ENCODE results near the gene CADPS2. TPM values are rescaled to one million over a fixed set of nuclear protein-coding genes. Genes with fewer than 3 reads are reported as not detected.

CADPS2 gene
- total and polyA plus RNA-seq, 5 donors from 2014 or later, result 0.07 TPM; not detected in 4

GRCh38 chr7:122520971-122521555 lies 365.2 kb downstream of the CADPS2 start:
- no peaks in the 10 kb centered on the region for H3K9me3 ChIP-seq (ENCODE audit: control insufficient read depth in 2 of 2, low read length in 2 of 2)
- Mint-ChIP-seq H3K4me1 (no peaks in the 10 kb centered on the region), H3K27ac (no peak overlapping the region), H3K9me3 (peaks cover 0 to 3% (median 0%) of the 10 kb centered on the region in 7 donors), H3K27me3 (no peaks in the 10 kb centered on the region), H3K4me3 (no peak overlapping the region), H3K36me3 (no peaks in the 10 kb centered on the region)
- ATAC-seq (ENCODE audit: low read depth in 2 of 2) (no peak), DNase-seq (no peak)
- no peak overlapping the region for H3K27ac ChIP-seq (ENCODE audit: insufficient read depth, low read length, poor library complexity, severe bottlenecking)
- H3K4me1 ChIP-seq (ENCODE audit: control insufficient read depth, insufficient read depth, low read length, poor library complexity, severe bottlenecking), result no peaks in the 10 kb centered on the region
- H3K27me3 ChIP-seq (ENCODE audit: control insufficient read depth, insufficient read depth, low read length), result no peaks in the 10 kb centered on the region
- no peaks in the 10 kb centered on the region for H3K36me3 ChIP-seq (ENCODE audit: control insufficient read depth, insufficient read depth, low read length)
- H3K4me3 ChIP-seq (ENCODE audit: low read depth, low read length), result no peak overlapping the region

- ATAC-seq (ENCODE audit: low read depth in 2 of 2) (no peak), DNase-seq (no peak)
- no peaks in the 10 kb centered on the region for H3K27me3 Mint-ChIP-seq
- H3K4me1 Mint-ChIP-seq, result no peaks in the 10 kb centered on the region
- H3K9me3 Mint-ChIP-seq, result peaks cover 0 to 3% (median 0%) of the 10 kb centered on the region in 7 donors
- Histone ChIP-seq H3K36me3 (ENCODE audit: control insufficient read depth, insufficient read depth, low read length) (no peaks in the 10 kb centered on the region), H3K9me3 (ENCODE audit: control insufficient read depth in 2 of 2, low read length in 2 of 2) (no peaks in the 10 kb centered on the region), H3K4me1 (ENCODE audit: control insufficient read depth, insufficient read depth, low read length, poor library complexity, severe bottlenecking) (no peaks in the 10 kb centered on the region), H3K27me3 (ENCODE audit: control insufficient read depth, insufficient read depth, low read length) (no peaks in the 10 kb centered on the region), H3K4me3 (ENCODE audit: low read depth, low read length) (no peak overlapping the region), H3K27ac (ENCODE audit: insufficient read depth, low read length, poor library complexity, severe bottlenecking) (no peak overlapping the region)
- no peaks in the 10 kb centered on the region for H3K36me3 Mint-ChIP-seq
- H3K27ac Mint-ChIP-seq, result no peak overlapping the region
- no peak overlapping the region for H3K4me3 Mint-ChIP-seq
Measured at GRCh38 chr7:122518488-122518887, 367.8 kb downstream of the CADPS2 start.

- no peak overlapping the region for H3K4me3 Mint-ChIP-seq
- Histone ChIP-seq H3K27ac (ENCODE audit: insufficient read depth, low read length, poor library complexity, severe bottlenecking) (no peak overlapping the region), H3K4me3 (ENCODE audit: low read depth, low read length) (no peak overlapping the region), H3K4me1 (ENCODE audit: control insufficient read depth, insufficient read depth, low read length, poor library complexity, severe bottlenecking) (no peaks in the 10 kb centered on the region), H3K9me3 (ENCODE audit: control insufficient read depth in 2 of 2, low read length in 2 of 2) (no peaks in the 10 kb centered on the region), H3K36me3 (ENCODE audit: control insufficient read depth, insufficient read depth, low read length) (no peaks in the 10 kb centered on the region), H3K27me3 (ENCODE audit: control insufficient read depth, insufficient read depth, low read length) (no peaks in the 10 kb centered on the region)
- no peak for DNase-seq
- ATAC-seq (ENCODE audit: low read depth in 2 of 2), result no peak
- H3K27me3 Mint-ChIP-seq, result no peaks in the 10 kb centered on the region
- H3K27ac Mint-ChIP-seq, result no peak overlapping the region
- H3K9me3 Mint-ChIP-seq, result peaks cover 0 to 3% (median 0%) of the 10 kb centered on the region in 7 donors
- H3K36me3 Mint-ChIP-seq, result no peaks in the 10 kb centered on the region
- no peaks in the 10 kb centered on the region for H3K4me1 Mint-ChIP-seq
Measured at GRCh38 chr7:122517576-122517975, 368.7 kb downstream of the CADPS2 start.

GRCh38 chr7:122515404-122515803 lies 370.9 kb downstream of the CADPS2 start:
- Mint-ChIP-seq H3K36me3 (no peaks in the 10 kb centered on the region), H3K27me3 (no peaks in the 10 kb centered on the region), H3K4me3 (no peak overlapping the region), H3K4me1 (no peaks in the 10 kb centered on the region), H3K27ac (no peak overlapping the region), H3K9me3 (peaks cover 0 to 3% (median 0%) of the 10 kb centered on the region in 7 donors)
- Histone ChIP-seq H3K9me3 (ENCODE audit: control insufficient read depth in 2 of 2, low read length in 2 of 2) (no peaks in the 10 kb centered on the region), H3K4me3 (ENCODE audit: low read depth, low read length) (no peak overlapping the region), H3K36me3 (ENCODE audit: control insufficient read depth, insufficient read depth, low read length) (no peaks in the 10 kb centered on the region), H3K27ac (ENCODE audit: insufficient read depth, low read length, poor library complexity, severe bottlenecking) (no peak overlapping the region), H3K4me1 (ENCODE audit: control insufficient read depth, insufficient read depth, low read length, poor library complexity, severe bottlenecking) (no peaks in the 10 kb centered on the region), H3K27me3 (ENCODE audit: control insufficient read depth, insufficient read depth, low read length) (no peaks in the 10 kb centered on the region)
- no peak for ATAC-seq (ENCODE audit: low read depth in 2 of 2)
- DNase-seq, result no peak

GRCh38 chr7:122511268-122511667 lies 375.0 kb downstream of the CADPS2 start:
- Mint-ChIP-seq H3K4me3 (no peak overlapping the region), H3K36me3 (no peaks in the 10 kb centered on the region), H3K9me3 (peaks cover 0 to 4% (median 0%) of the 10 kb centered on the region in 7 donors), H3K4me1 (no peaks in the 10 kb centered on the region), H3K27ac (no peak overlapping the region), H3K27me3 (no peaks in the 10 kb centered on the region)
- Histone ChIP-seq H3K4me1 (ENCODE audit: control insufficient read depth, insufficient read depth, low read length, poor library complexity, severe bottlenecking) (no peaks in the 10 kb centered on the region), H3K27me3 (ENCODE audit: control insufficient read depth, insufficient read depth, low read length) (no peaks in the 10 kb centered on the region), H3K4me3 (ENCODE audit: low read depth, low read length) (no peak overlapping the region), H3K9me3 (ENCODE audit: control insufficient read depth in 2 of 2, low read length in 2 of 2) (no peaks in the 10 kb centered on the region), H3K27ac (ENCODE audit: insufficient read depth, low read length, poor library complexity, severe bottlenecking) (no peak overlapping the region), H3K36me3 (ENCODE audit: control insufficient read depth, insufficient read depth, low read length) (no peaks in the 10 kb centered on the region)
- ATAC-seq (ENCODE audit: low read depth in 2 of 2), result no peak
- DNase-seq, result no peak

- Mint-ChIP-seq H3K4me3 (no peak overlapping the region), H3K4me1 (no peaks in the 10 kb centered on the region), H3K36me3 (no peaks in the 10 kb centered on the region), H3K27ac (no peak overlapping the region), H3K9me3 (peaks cover 0 to 8% (median 0%) of the 10 kb centered on the region in 7 donors), H3K27me3 (no peaks in the 10 kb centered on the region)
- no peak overlapping the region for H3K27ac ChIP-seq (ENCODE audit: insufficient read depth, low read length, poor library complexity, severe bottlenecking)
- no peak for DNase-seq
- no peak for ATAC-seq (ENCODE audit: low read depth in 2 of 2)
- no peaks in the 10 kb centered on the region for H3K4me1 ChIP-seq (ENCODE audit: control insufficient read depth, insufficient read depth, low read length, poor library complexity, severe bottlenecking)
- no peak overlapping the region for H3K4me3 ChIP-seq (ENCODE audit: low read depth, low read length)
- no peaks in the 10 kb centered on the region for H3K27me3 ChIP-seq (ENCODE audit: control insufficient read depth, insufficient read depth, low read length)
- H3K9me3 ChIP-seq (ENCODE audit: control insufficient read depth in 2 of 2, low read length in 2 of 2), result no peaks in the 10 kb centered on the region
- H3K36me3 ChIP-seq (ENCODE audit: control insufficient read depth, insufficient read depth, low read length), result no peaks in the 10 kb centered on the region
Measured at GRCh38 chr7:122507591-122507990, 378.7 kb downstream of the CADPS2 start.

GRCh38 chr7:122492007-122492406 lies 394.3 kb downstream of the CADPS2 start:
- Mint-ChIP-seq H3K4me3 (no peak overlapping the region), H3K27me3 (no peaks in the 10 kb centered on the region), H3K27ac (no peak overlapping the region), H3K9me3 (peaks cover 0 to 14% (median 3%) of the 10 kb centered on the region in 7 donors), H3K36me3 (no peaks in the 10 kb centered on the region), H3K4me1 (peaks cover 0 to under 1% (median 0%) of the 10 kb centered on the region in 4 donors)
- no peaks in the 10 kb centered on the region for H3K9me3 ChIP-seq (ENCODE audit: control insufficient read depth in 2 of 2, low read length in 2 of 2)
- H3K4me3 ChIP-seq (ENCODE audit: low read depth, low read length), result no peak overlapping the region
- no peaks in the 10 kb centered on the region for H3K4me1 ChIP-seq (ENCODE audit: control insufficient read depth, insufficient read depth, low read length, poor library complexity, severe bottlenecking)
- DNase-seq, result no peak
- H3K27ac ChIP-seq (ENCODE audit: insufficient read depth, low read length, poor library complexity, severe bottlenecking), result no peak overlapping the region
- no peak for ATAC-seq (ENCODE audit: low read depth in 2 of 2)
- no peaks in the 10 kb centered on the region for H3K36me3 ChIP-seq (ENCODE audit: control insufficient read depth, insufficient read depth, low read length)
- H3K27me3 ChIP-seq (ENCODE audit: control insufficient read depth, insufficient read depth, low read length), result no peaks in the 10 kb centered on the region

- H3K4me1 ChIP-seq (ENCODE audit: control insufficient read depth, insufficient read depth, low read length, poor library complexity, severe bottlenecking), result no peaks in the 10 kb centered on the region
- Mint-ChIP-seq H3K27me3 (no peaks in the 10 kb centered on the region), H3K36me3 (no peaks in the 10 kb centered on the region), H3K27ac (no peak overlapping the region), H3K9me3 (peaks cover 0 to 17% (median 3%) of the 10 kb centered on the region in 7 donors), H3K4me3 (no peak overlapping the region), H3K4me1 (no peaks in the 10 kb centered on the region)
- H3K27ac ChIP-seq (ENCODE audit: insufficient read depth, low read length, poor library complexity, severe bottlenecking), result no peak overlapping the region
- no peaks in the 10 kb centered on the region for H3K9me3 ChIP-seq (ENCODE audit: control insufficient read depth in 2 of 2, low read length in 2 of 2)
- ATAC-seq (ENCODE audit: low read depth in 2 of 2) (no peak), DNase-seq (no peak)
- no peak overlapping the region for H3K4me3 ChIP-seq (ENCODE audit: low read depth, low read length)
- no peaks in the 10 kb centered on the region for H3K27me3 ChIP-seq (ENCODE audit: control insufficient read depth, insufficient read depth, low read length)
- H3K36me3 ChIP-seq (ENCODE audit: control insufficient read depth, insufficient read depth, low read length), result no peaks in the 10 kb centered on the region
Measured at GRCh38 chr7:122488241-122488640, 398.0 kb downstream of the CADPS2 start.

Data from CD4-positive, CD25-positive, alpha-beta regulatory T cell (primary cell).